ENCODE results near the gene CDC123. TPM values are rescaled to one million over a fixed set of nuclear protein-coding genes. Genes with fewer than 3 reads are reported as not detected.

CDC123 gene
- total RNA-seq, 1 experiment from 2014 or later = 217 TPM

Other genes with a start within 250 kb of the CDC123 start
- 13.3 and 14.4 TPM in 2 replicates for gene UPF2, start 153.4 kb upstream of the CDC123 start, total RNA-seq (2014; rRNA removed; shearing (Covaris generic))
- 25.1 and 40.3 TPM in 2 replicates for gene DHTKD1, start 127.2 kb upstream of the CDC123 start, total RNA-seq (2014; rRNA removed; shearing (Covaris generic))
- 11.4 and 13.0 TPM in 2 replicates for gene SEC61A2, start 66.5 kb upstream of the CDC123 start, total RNA-seq (2014; rRNA removed; shearing (Covaris generic))
- 176 and 209 TPM in 2 replicates for gene NUDT5, start 297 bp upstream of the CDC123 start, total RNA-seq (2014; rRNA removed; shearing (Covaris generic))
- gene CAMK1D, start 153.4 kb downstream of the CDC123 start, total RNA-seq (2014; rRNA removed; shearing (Covaris generic)) = not detected in 2 replicates

Data from RPMI7951 (cell line).